Measurements from ENCODE around the gene SLC2A8. TPM values are rescaled to one million over a fixed set of nuclear protein-coding genes. Genes with fewer than 3 reads are reported as not detected.

Gene SLC2A8
- total RNA-seq, 1 donor from 2014 or later = 21.5 TPM

- no peaks in the 10 kb centered on the region for H3K9me3 Mint-ChIP-seq (ENCODE audit: unreplicated experiment)
- peak overlapping the region; percentile 97 for H3K4me3 Mint-ChIP-seq (ENCODE audit: unreplicated experiment)
- peaks cover 7% of the 10 kb centered on the region for H3K27me3 Mint-ChIP-seq (ENCODE audit: unreplicated experiment)
- H3K27ac Mint-ChIP-seq (ENCODE audit: unreplicated experiment) = peak overlapping the region; percentile 44
- TF ChIP-seq CTCF (IDR thresholded peaks at IDR 0.05; ENCODE audit: unreplicated experiment) = no peak
- H3K36me3 Mint-ChIP-seq (ENCODE audit: low read depth, unreplicated experiment) = peaks cover 38% of the 10 kb centered on the region
- DNase-seq (ENCODE audit: low spot score) = no peak
- peaks cover 22% of the 10 kb centered on the region for H3K4me1 Mint-ChIP-seq (ENCODE audit: unreplicated experiment)
Measured at GRCh38 chr9:127448112-127448805, 51.3 kb downstream of the SLC2A8 start.

GRCh38 chr9:127449332-127449966 lies 52.5 kb downstream of the SLC2A8 start:
- Mint-ChIP-seq H3K9me3 (ENCODE audit: unreplicated experiment) (no peaks in the 10 kb centered on the region), H3K27ac (ENCODE audit: unreplicated experiment) (peak overlapping the region; percentile 93), H3K4me3 (ENCODE audit: unreplicated experiment) (peak overlapping the region; percentile 97), H3K36me3 (ENCODE audit: low read depth, unreplicated experiment) (peaks cover 35% of the 10 kb centered on the region), H3K27me3 (ENCODE audit: unreplicated experiment) (peaks cover 7% of the 10 kb centered on the region), H3K4me1 (ENCODE audit: unreplicated experiment) (peaks cover 27% of the 10 kb centered on the region)
- DNase-seq (ENCODE audit: low spot score) = no peak
- TF ChIP-seq CTCF (IDR thresholded peaks at IDR 0.05; ENCODE audit: unreplicated experiment) = no peak

DNA sequence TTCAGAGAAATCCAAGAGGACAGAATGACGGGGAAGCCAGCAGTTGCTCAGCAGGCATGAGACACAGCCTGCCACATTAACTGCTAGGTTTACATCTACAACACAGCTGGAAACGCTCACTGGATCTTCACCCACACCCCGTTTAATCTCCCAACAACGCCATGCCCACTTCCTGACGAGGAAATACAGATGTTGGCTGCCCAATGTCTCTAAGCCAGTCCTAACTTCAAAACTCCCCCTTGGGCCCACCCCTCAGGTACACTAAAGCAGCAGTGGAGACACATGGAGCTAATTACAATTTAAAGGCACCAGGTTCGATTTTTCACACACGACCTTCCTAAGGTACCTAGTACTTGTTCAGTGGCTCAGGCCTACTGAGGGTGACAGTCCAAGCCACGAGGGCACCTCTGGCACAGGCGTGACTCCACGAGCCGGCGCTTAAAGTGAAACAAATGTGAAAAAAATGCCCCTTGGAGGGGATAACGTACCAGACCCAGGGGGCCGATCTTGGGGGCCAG lies 53.3 kb downstream of the SLC2A8 start:
- Mint-ChIP-seq H3K4me3 (ENCODE audit: unreplicated experiment) (peak overlapping the region; percentile 97), H3K27me3 (ENCODE audit: unreplicated experiment) (peaks cover 13% of the 10 kb centered on the region), H3K4me1 (ENCODE audit: unreplicated experiment) (peaks cover 27% of the 10 kb centered on the region), H3K27ac (ENCODE audit: unreplicated experiment) (peak overlapping the region; percentile 93), H3K9me3 (ENCODE audit: unreplicated experiment) (no peaks in the 10 kb centered on the region), H3K36me3 (ENCODE audit: low read depth, unreplicated experiment) (peaks cover 26% of the 10 kb centered on the region)
- DNase-seq (ENCODE audit: low spot score) = peak; percentile 14
- TF ChIP-seq CTCF (IDR thresholded peaks at IDR 0.05; ENCODE audit: unreplicated experiment) = no peak

GRCh38 chr9:127450830-127451607 lies 54.0 kb downstream of the SLC2A8 start, which contains the start of the genes LRSAM1 and RPL12:
Gene LRSAM1 (plus strand): TSS chr9:127451510. CDS start chr9:127454528, 3,018 bp downstream.
Gene RPL12 (minus strand): TSS chr9:127451406. CDS start chr9:127451317, 89 bp downstream.
- Mint-ChIP-seq H3K9me3 (ENCODE audit: unreplicated experiment) (no peaks in the 10 kb centered on the region), H3K4me3 (ENCODE audit: unreplicated experiment) (peak within 1 kb of the TSS; percentile 97), H3K27me3 (ENCODE audit: unreplicated experiment) (peaks cover 13% of the 10 kb centered on the region)

More at GRCh38 chr9:127450830-127451607, 54.0 kb downstream of the SLC2A8 start, which contains the start of the genes LRSAM1 and RPL12:
- Mint-ChIP-seq H3K27ac (ENCODE audit: unreplicated experiment) (peak within 1 kb of the TSS; percentile 93), H3K36me3 (ENCODE audit: low read depth, unreplicated experiment) (peaks cover 25% of the 10 kb centered on the region), H3K4me1 (ENCODE audit: unreplicated experiment) (peaks cover 32% of the 10 kb centered on the region)
- no peak for TF ChIP-seq CTCF (IDR thresholded peaks at IDR 0.05; ENCODE audit: unreplicated experiment)
- peak; percentile 99 for DNase-seq (ENCODE audit: low spot score)
